ENCODE data around the gene TULP4. TPM values are rescaled to one million over a fixed set of nuclear protein-coding genes. Genes with fewer than 3 reads are reported as not detected.

TULP4 gene
- total and polyA plus RNA-seq, 2 of the 8 experiments (the other 6 are each of a cell fraction or from before 2014, with no cell fraction given) = 7.7 to 51.6 TPM

GRCh38 chr6:158383057-158383456 is 70.8 kb downstream of the TULP4 start:
- Histone ChIP-seq H4K5ac (ENCODE audit: insufficient read length, low read depth, low read length) (no peak overlapping the region), H3K4me1 (replicated peaks in 1 of 4; ENCODE audit: control insufficient read depth in 3 of 4, insufficient read depth in 4 of 4, low read length in 3 of 4) (no peaks in the 10 kb centered on the region), H3K9ac (replicated peaks in 1 of 4; ENCODE audit: extremely low read depth in 1 of 4, low read depth in 3 of 4, low read length in 3 of 4) (no peak overlapping the region), H2BK20ac (ENCODE audit: low read length) (no peak overlapping the region), H3K56ac (replicated peaks; ENCODE audit: insufficient read length, low read depth, low read length) (no peak overlapping the region), H4K91ac (replicated peaks; ENCODE audit: insufficient read length, low read length) (no peak overlapping the region), H2BK5ac (ENCODE audit: low read depth, low read length) (no peak overlapping the region), H2BK120ac (replicated peaks; ENCODE audit: low read depth, low read length) (no peak overlapping the region), H3K9me3 (ENCODE audit: insufficient read depth in 2 of 2, low read depth in 1 of 2, low read length in 1 of 2) (peaks cover 3% of the 10 kb centered on the region in 2 experiments), H3K23ac (ENCODE audit: insufficient read length) (no peak overlapping the region), H3K18ac (ENCODE audit: extremely low read depth, low read length) (no peak overlapping the region), H3K4ac (replicated peaks; ENCODE audit: insufficient read length, low read depth, low read length) (no peak overlapping the region), H2AK5ac (ENCODE audit: low read depth, low read length) (no peak overlapping the region), H3K36me3 (ENCODE audit: control insufficient read depth in 2 of 4, insufficient read depth in 4 of 4, low read length in 3 of 4) (no peaks in the 10 kb centered on the region; a peak in 1 of 8 replicates), H3K27me3 (replicated peaks in 1 of 4; ENCODE audit: control insufficient read depth in 3 of 4, extremely low read depth in 1 of 4, insufficient read depth in 3 of 4, low read length in 3 of 4) (no peaks in the 10 kb centered on the region), H3K4me2 (ENCODE audit: insufficient read depth in 1 of 2, low read depth in 2 of 2, low read length in 2 of 2) (no peak overlapping the region), H2BK15ac (ENCODE audit: low read length) (no peak overlapping the region), H3K79me1 (ENCODE audit: low read depth, low read length) (no peaks in the 10 kb centered on the region), H3K14ac (ENCODE audit: insufficient read length) (no peak overlapping the region), H3K4me3 (ENCODE audit: extremely low read depth in 1 of 4, insufficient read depth in 2 of 4, low read depth in 3 of 4, low read length in 4 of 4) (no peak overlapping the region), H3K79me2 (ENCODE audit: control insufficient read depth in 1 of 2, insufficient read depth in 2 of 2, low read length in 2 of 2) (peaks cover 0 to 1% of the 10 kb centered on the region in 2 experiments; a peak in 1 of 4 replicates), H2BK12ac (ENCODE audit: low read depth, low read length) (no peak overlapping the region), H4K8ac (ENCODE audit: extremely low read depth, insufficient read depth, low read length) (no peak overlapping the region), H2AFZ (ENCODE audit: low read length) (no peak overlapping the region), H3K27ac (ENCODE audit: low read depth, low read length) (no peak overlapping the region), H3K23me2 (ENCODE audit: low read depth, low read length) (no peaks in the 10 kb centered on the region), H4K20me1 (replicated peaks in 1 of 2; ENCODE audit: control insufficient read depth in 1 of 2, insufficient read depth in 2 of 2, low read length in 2 of 2) (peaks cover 0 to 1% of the 10 kb centered on the region in 2 experiments)
- no peak for DNase-seq (ENCODE audit: low read depth in 1 of 2, low spot score in 2 of 2)
- no peak for FAIRE-seq
- ChIA-PET CTCF (ENCODE audit: partially characterized antibody) (interaction anchor here (1.3 kb wide), 1 partner anchor 11 kb away, joined by 3 read pairs; no protein-coding TSS in a partner anchor), POLR2A (ENCODE audit: partially characterized antibody) (no interaction called here)
- WGBS, 2 experiments (ENCODE audit: extremely low coverage in 1 of 2, insufficient coverage in 1 of 2, insufficient read length in 1 of 2, insufficient replicate concordance in 2 of 2, low coverage in 1 of 2, low lambda C conversion rate in 2 of 2, missing lambda C conversion rate in 1 of 2) = 81% methylated on average over 1 of the region's 1 CpG; no CpG with 5 or more reads in 1 of the 2 experiments
- no peak for TF ChIP-seq CHD2 (IDR thresholded peaks at IDR 0.05; ENCODE audit: low read length)
